ENCODE measurements around the gene KDM4C. TPM values are rescaled to one million over a fixed set of nuclear protein-coding genes. Genes with fewer than 3 reads are reported as not detected.

Gene KDM4C
- total RNA-seq, 1 donor from 2014 or later, result 16.5 TPM

- no peak overlapping the region for H3K27ac Mint-ChIP-seq
- no peak overlapping the region for H3K4me3 Mint-ChIP-seq
- DNase-seq (ENCODE audit: extremely low spot score, unreplicated experiment), result no peak
- no peak for TF ChIP-seq CTCF (conservative IDR thresholded peaks at IDR 0.05)
- no peaks in the 10 kb centered on the region for H3K27me3 Mint-ChIP-seq
- peaks cover 4% of the 10 kb centered on the region for H3K4me1 Mint-ChIP-seq (ENCODE audit: unreplicated experiment)
- H3K9me3 Mint-ChIP-seq, result no peaks in the 10 kb centered on the region
- H3K36me3 Mint-ChIP-seq, result peaks cover 16% of the 10 kb centered on the region
These were observed 242.0 kb downstream of the KDM4C start for GRCh38 chr9:6999794-7000193.

- H3K4me1 Mint-ChIP-seq (ENCODE audit: unreplicated experiment), result peaks cover 4% of the 10 kb centered on the region
- no peak overlapping the region for H3K4me3 Mint-ChIP-seq
- H3K27ac Mint-ChIP-seq, result no peak overlapping the region
- no peak for DNase-seq (ENCODE audit: extremely low spot score, unreplicated experiment)
- peaks cover 9% of the 10 kb centered on the region for H3K36me3 Mint-ChIP-seq
- H3K27me3 Mint-ChIP-seq, result no peaks in the 10 kb centered on the region
- no peak for TF ChIP-seq CTCF (conservative IDR thresholded peaks at IDR 0.05)
- no peaks in the 10 kb centered on the region for H3K9me3 Mint-ChIP-seq
These were observed 243.8 kb downstream of the KDM4C start for GRCh38 chr9:7001571-7001970.

GRCh38 chr9:7003861-7004260 is 246.1 kb downstream of the KDM4C start:
- Mint-ChIP-seq H3K27me3 (no peaks in the 10 kb centered on the region), H3K9me3 (no peaks in the 10 kb centered on the region), H3K36me3 (peaks cover 12% of the 10 kb centered on the region), H3K27ac (no peak overlapping the region), H3K4me3 (no peak overlapping the region), H3K4me1 (ENCODE audit: unreplicated experiment) (no peaks in the 10 kb centered on the region)
- no peak for TF ChIP-seq CTCF (conservative IDR thresholded peaks at IDR 0.05)
- DNase-seq (ENCODE audit: extremely low spot score, unreplicated experiment), result no peak

- Mint-ChIP-seq H3K4me1 (ENCODE audit: unreplicated experiment) (no peaks in the 10 kb centered on the region), H3K36me3 (peaks cover 21% of the 10 kb centered on the region), H3K27me3 (no peaks in the 10 kb centered on the region), H3K27ac (no peak overlapping the region), H3K4me3 (no peak overlapping the region), H3K9me3 (no peaks in the 10 kb centered on the region)
- DNase-seq (ENCODE audit: extremely low spot score, unreplicated experiment), result no peak
- no peak for TF ChIP-seq CTCF (conservative IDR thresholded peaks at IDR 0.05)
These were observed 248.6 kb downstream of the KDM4C start for GRCh38 chr9:7006417-7006816.

GRCh38 chr9:7008411-7008810 is 250.6 kb downstream of the KDM4C start:
- no peak for DNase-seq (ENCODE audit: extremely low spot score, unreplicated experiment)
- no peaks in the 10 kb centered on the region for H3K27me3 Mint-ChIP-seq
- no peak for TF ChIP-seq CTCF (conservative IDR thresholded peaks at IDR 0.05)
- peaks cover 18% of the 10 kb centered on the region for H3K36me3 Mint-ChIP-seq
- no peak overlapping the region for H3K4me3 Mint-ChIP-seq
- no peaks in the 10 kb centered on the region for H3K4me1 Mint-ChIP-seq (ENCODE audit: unreplicated experiment)
- H3K27ac Mint-ChIP-seq, result no peak overlapping the region
- no peaks in the 10 kb centered on the region for H3K9me3 Mint-ChIP-seq

GRCh38 chr9:7009065-7009464 is 251.3 kb downstream of the KDM4C start:
- Mint-ChIP-seq H3K27ac (no peak overlapping the region), H3K4me1 (ENCODE audit: unreplicated experiment) (no peaks in the 10 kb centered on the region), H3K36me3 (peaks cover 19% of the 10 kb centered on the region), H3K9me3 (no peaks in the 10 kb centered on the region), H3K4me3 (no peak overlapping the region), H3K27me3 (no peaks in the 10 kb centered on the region)
- TF ChIP-seq CTCF (conservative IDR thresholded peaks at IDR 0.05), result no peak
- no peak for DNase-seq (ENCODE audit: extremely low spot score, unreplicated experiment)
